Liver (tissue), 9 donors: Measurements from ENCODE around the gene GPR4. TPM values are rescaled to one million over a fixed set of nuclear protein-coding genes. Genes with fewer than 3 reads are reported as not detected.

ENCODE experiments used
- DNase-seq: peaks from one replicate; pipeline ENCODE4 v3.0.0-alpha.2; 2017; ENCODE audit warnings: low spot score
- H3K27ac ChIP-seq, 2 donors: one replicate each; pipeline ENCODE4 v1.7.0; 2013; ENCODE audit warnings: inconsistent platforms in 2 of 2, low read length in 2 of 2, control low read depth in 1 of 2, low read depth in 1 of 2, mild to moderate bottlenecking in 1 of 2
- H3K27me3 ChIP-seq, 4 donors: one replicate each; pipeline versions ENCODE4 v1.6.1 to v1.7.0; 2013; ENCODE audit warnings: low read length in 3 of 4, inconsistent platforms in 1 of 4, mild to moderate bottlenecking in 1 of 4, moderate library complexity in 1 of 4; ENCODE audit not compliant: control insufficient read depth in 4 of 4, insufficient read depth in 4 of 4
- H3K36me3 ChIP-seq, 4 donors: one replicate each; pipeline versions ENCODE4 v1.6.1 to v1.7.0; 2013; ENCODE audit warnings: low read length in 3 of 4, mild to moderate bottlenecking in 3 of 4, low read depth in 1 of 4, moderate library complexity in 1 of 4; ENCODE audit not compliant: control insufficient read depth in 4 of 4, insufficient read depth in 3 of 4
- H3K4me1 ChIP-seq, 4 donors: one replicate each; pipeline versions ENCODE4 v1.6.1 to v1.7.0; 2013; ENCODE audit warnings: low read length in 3 of 4, mild to moderate bottlenecking in 3 of 4, moderate library complexity in 1 of 4; ENCODE audit not compliant: control insufficient read depth in 4 of 4, insufficient read depth in 4 of 4
- H3K4me3 ChIP-seq, 3 donors: one replicate each; pipeline versions ENCODE4 v1.6.1 to v1.7.0; 2013; ENCODE audit warnings: low read length in 3 of 3, control low read depth in 1 of 3, low read depth in 1 of 3, mild to moderate bottlenecking in 1 of 3
- H3K9ac ChIP-seq, 2 donors: one replicate each; pipeline ENCODE4 v1.7.0; 2013; ENCODE audit warnings: low read length in 2 of 2, mild to moderate bottlenecking in 2 of 2, moderate library complexity in 2 of 2, control low read depth in 1 of 2, low read depth in 1 of 2
- H3K9me3 ChIP-seq, 4 donors: one replicate each; pipeline versions ENCODE4 v1.6.1 to v1.7.0; 2013; ENCODE audit warnings: low read length in 3 of 4; ENCODE audit not compliant: control insufficient read depth in 4 of 4
- EGR1 ChIP-seq, 2 donors: IDR thresholded peaks; 2 replicates each; pipeline ENCODE4 v1.6.1; 2016 to 2018; ENCODE audit warnings: antibody characterized with exemption in 2 of 2, low read depth in 2 of 2
- FOXA1 ChIP-seq: IDR thresholded peaks from 2 replicates; pipeline ENCODE4 v1.6.1; 2016; ENCODE audit warnings: antibody characterized with exemption
- FOXA2 ChIP-seq: IDR thresholded peaks from 2 replicates; pipeline ENCODE4 v1.6.1; 2016; ENCODE audit warnings: antibody characterized with exemption
- GABPA ChIP-seq, 2 donors: IDR thresholded peaks in 1 of 2; conservative IDR thresholded peaks in 1 of 2; 2 replicates each; pipeline ENCODE4 v1.6.1; 2016; ENCODE audit warnings: antibody characterized with exemption in 2 of 2, mild to moderate bottlenecking in 1 of 2, moderate library complexity in 1 of 2
- HNF4A ChIP-seq, 2 donors: conservative IDR thresholded peaks; 2 replicates each; pipeline ENCODE4 v1.6.1; 2016; ENCODE audit warnings: antibody characterized with exemption in 2 of 2, mild to moderate bottlenecking in 2 of 2
- JUND ChIP-seq, 2 donors: IDR thresholded peaks; 2 replicates each; pipeline ENCODE4 v1.6.1; 2016; ENCODE audit warnings: antibody characterized with exemption in 2 of 2
- NR2F2 ChIP-seq: IDR thresholded peaks from 2 replicates; pipeline ENCODE4 v1.6.1; 2016; ENCODE audit warnings: antibody characterized with exemption
- RAD21 ChIP-seq, 2 donors: IDR thresholded peaks; 2 replicates each; pipeline ENCODE4 v1.6.1; 2016; ENCODE audit warnings: antibody characterized with exemption in 2 of 2, mild to moderate bottlenecking in 2 of 2
- RXRA ChIP-seq, 2 donors: IDR thresholded peaks; 2 replicates each; pipeline ENCODE4 v1.6.1; 2017 to 2018; ENCODE audit warnings: antibody characterized with exemption in 2 of 2, mild to moderate bottlenecking in 1 of 2
- SP1 ChIP-seq: IDR thresholded peaks from 2 replicates; pipeline ENCODE4 v1.6.1; 2018; ENCODE audit warnings: antibody characterized with exemption, mild to moderate bottlenecking
- TAF1 ChIP-seq: conservative IDR thresholded peaks from 2 replicates; pipeline ENCODE4 v1.6.1; 2016; ENCODE audit warnings: antibody characterized with exemption, mild to moderate bottlenecking
- YY1 ChIP-seq: IDR thresholded peaks from 2 replicates; pipeline ENCODE4 v1.6.1; 2016; ENCODE audit warnings: antibody characterized with exemption, mild to moderate bottlenecking
- WGBS: extraction: QIAGEN DNeasy Blood & Tissue Kit; methylation state at CpG from one replicate; pipeline ENCODE4 v1.1.7; 2013; 5-methylcytosine and 5-hydroxymethylcytosine counted together
- polyA plus RNA-seq, 2 donors: library from polyadenylated mRNA; stranded (reverse) in 1 of 2; unstranded in 1 of 2; fragments of 200-250 nt in 1 of 2; fragments of >200 nt in 1 of 2; fragmentation: Nextera tagmentation in 1 of 2; extraction: Ambion mirVana in 1 of 2; gene quantifications; one replicate each; pipeline versions ENCODE4 v1.2.1 to v1.2.3, GENCODE V29; 2013 to 2015
- total RNA-seq, 2 donors: library from RNA; depleted of rRNA; stranded (reverse); fragments of >200 nt; gene quantifications; one replicate each; pipeline ENCODE4 v1.2.3, GENCODE V29; 2014
- TF ChIP-seq, protein P1 (sequence below): IDR thresholded peaks from 2 replicates; pipeline ENCODE4 v1.6.1; 2016; ENCODE audit warnings: antibody characterized with exemption
- TF ChIP-seq, protein P2 (sequence below): fragments of 150-350 bp; IDR thresholded peaks from 2 replicates; pipeline ENCODE4 v1.5.1; 2017; ENCODE audit warnings: improper control_type of control experiment, low read depth, low read length; ENCODE audit not compliant: missing input control
- TF ChIP-seq, protein P3 (sequence below): IDR thresholded peaks from 2 replicates; pipeline ENCODE4 v1.6.1; 2016; ENCODE audit warnings: antibody characterized with exemption
- TF ChIP-seq, protein P4 (sequence below): IDR thresholded peaks from 2 replicates; pipeline ENCODE4 v1.6.1; 2016; ENCODE audit warnings: antibody characterized with exemption, mild to moderate bottlenecking
- donor health status: healthy.
- donor health status: healthy.
- donor health status: healthy.
- donor health status: healthy.
- donor health status: healthy.

GPR4 gene
- total and polyA plus RNA-seq, 4 donors, result 0.37 to 1.9 (median 0.97) TPM

DNA sequence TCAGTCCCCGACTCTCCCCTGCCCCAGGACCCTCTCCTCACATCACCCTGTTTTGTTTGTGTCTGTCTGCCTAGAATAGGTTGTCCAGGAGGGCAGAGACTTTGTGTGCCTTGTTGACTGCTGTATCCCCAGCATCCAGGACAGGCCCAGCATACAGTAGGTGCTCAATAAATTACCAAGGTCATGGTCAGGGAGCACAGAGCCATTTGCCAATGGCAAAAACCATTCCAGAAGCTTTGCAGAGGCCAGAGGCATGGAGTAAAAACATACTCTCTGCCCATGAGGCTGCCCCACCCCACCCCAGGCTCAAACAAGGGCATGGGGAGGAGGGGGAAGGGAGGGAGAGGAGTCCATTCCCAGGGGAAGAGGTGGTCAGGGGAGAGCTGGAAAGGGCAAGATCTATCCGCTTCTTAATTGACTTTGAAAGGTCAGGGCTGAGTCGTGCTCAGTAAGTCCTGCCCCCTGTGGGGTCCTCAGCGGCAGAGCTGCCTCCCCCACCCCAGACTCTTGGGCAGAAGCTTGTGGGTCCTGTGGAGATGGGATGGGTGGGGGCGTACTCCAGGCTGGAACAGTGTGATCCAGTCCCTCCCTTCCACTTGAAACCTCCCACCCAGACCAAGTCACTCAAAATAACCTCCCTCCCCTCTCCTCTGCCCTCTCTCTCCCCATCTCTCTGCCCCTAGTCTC, 4.4 kb downstream of the GPR4 start (continued):
- TF ChIP-seq FOXA2 (no peak), RXRA (IDR thresholded peaks at IDR 0.05) (no peak), YY1 (no peak), RAD21 (IDR thresholded peaks at IDR 0.05) (no peak), SP1 (no peak), EGR1 (IDR thresholded peaks at IDR 0.05; ENCODE audit: low read depth in 2 of 2) (no peak)

DNA sequence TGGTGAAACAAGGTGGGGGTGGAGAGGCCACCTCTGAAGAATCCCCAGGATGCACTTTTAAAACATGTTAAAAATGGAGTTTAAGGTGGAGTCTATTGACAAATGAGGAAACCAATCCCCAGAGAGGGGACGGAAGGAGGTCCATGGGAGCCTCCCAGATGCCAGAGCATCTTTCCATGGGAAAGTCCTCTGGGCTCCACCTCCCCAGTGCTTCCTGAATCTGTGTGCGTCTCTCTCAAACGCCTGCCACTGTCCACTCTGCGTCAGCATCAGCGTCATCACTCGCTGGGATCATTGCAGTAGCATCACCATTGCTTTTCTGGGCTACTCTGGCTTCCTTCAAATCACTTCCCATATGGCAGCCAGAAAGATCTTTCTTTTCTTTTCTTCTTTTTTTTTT, 6.2 kb downstream of the GPR4 start:
- peaks cover 0 to 7% (median under 1%) of the 10 kb centered on the region in 4 donors for H3K4me1 ChIP-seq
- H3K4me3 ChIP-seq, result no peak overlapping the region
- TF ChIP-seq, protein P1, sequence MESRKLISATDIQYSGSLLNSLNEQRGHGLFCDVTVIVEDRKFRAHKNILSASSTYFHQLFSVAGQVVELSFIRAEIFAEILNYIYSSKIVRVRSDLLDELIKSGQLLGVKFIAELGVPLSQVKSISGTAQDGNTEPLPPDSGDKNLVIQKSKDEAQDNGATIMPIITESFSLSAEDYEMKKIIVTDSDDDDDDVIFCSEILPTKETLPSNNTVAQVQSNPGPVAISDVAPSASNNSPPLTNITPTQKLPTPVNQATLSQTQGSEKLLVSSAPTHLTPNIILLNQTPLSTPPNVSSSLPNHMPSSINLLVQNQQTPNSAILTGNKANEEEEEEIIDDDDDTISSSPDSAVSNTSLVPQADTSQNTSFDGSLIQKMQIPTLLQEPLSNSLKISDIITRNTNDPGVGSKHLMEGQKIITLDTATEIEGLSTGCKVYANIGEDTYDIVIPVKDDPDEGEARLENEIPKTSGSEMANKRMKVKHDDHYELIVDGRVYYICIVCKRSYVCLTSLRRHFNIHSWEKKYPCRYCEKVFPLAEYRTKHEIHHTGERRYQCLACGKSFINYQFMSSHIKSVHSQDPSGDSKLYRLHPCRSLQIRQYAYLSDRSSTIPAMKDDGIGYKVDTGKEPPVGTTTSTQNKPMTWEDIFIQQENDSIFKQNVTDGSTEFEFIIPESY, result no peak
- TF ChIP-seq EGR1 (IDR thresholded peaks at IDR 0.05; ENCODE audit: low read depth in 2 of 2), result no peak
- no peak for TF ChIP-seq FOXA1
- no peak for TF ChIP-seq NR2F2
- TF ChIP-seq, protein P2, sequence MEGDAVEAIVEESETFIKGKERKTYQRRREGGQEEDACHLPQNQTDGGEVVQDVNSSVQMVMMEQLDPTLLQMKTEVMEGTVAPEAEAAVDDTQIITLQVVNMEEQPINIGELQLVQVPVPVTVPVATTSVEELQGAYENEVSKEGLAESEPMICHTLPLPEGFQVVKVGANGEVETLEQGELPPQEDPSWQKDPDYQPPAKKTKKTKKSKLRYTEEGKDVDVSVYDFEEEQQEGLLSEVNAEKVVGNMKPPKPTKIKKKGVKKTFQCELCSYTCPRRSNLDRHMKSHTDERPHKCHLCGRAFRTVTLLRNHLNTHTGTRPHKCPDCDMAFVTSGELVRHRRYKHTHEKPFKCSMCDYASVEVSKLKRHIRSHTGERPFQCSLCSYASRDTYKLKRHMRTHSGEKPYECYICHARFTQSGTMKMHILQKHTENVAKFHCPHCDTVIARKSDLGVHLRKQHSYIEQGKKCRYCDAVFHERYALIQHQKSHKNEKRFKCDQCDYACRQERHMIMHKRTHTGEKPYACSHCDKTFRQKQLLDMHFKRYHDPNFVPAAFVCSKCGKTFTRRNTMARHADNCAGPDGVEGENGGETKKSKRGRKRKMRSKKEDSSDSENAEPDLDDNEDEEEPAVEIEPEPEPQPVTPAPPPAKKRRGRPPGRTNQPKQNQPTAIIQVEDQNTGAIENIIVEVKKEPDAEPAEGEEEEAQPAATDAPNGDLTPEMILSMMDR, result no peak
- TF ChIP-seq RAD21 (IDR thresholded peaks at IDR 0.05), result no peak
- H3K9ac ChIP-seq, result no peak overlapping the region
- no peak for DNase-seq
- H3K27me3 ChIP-seq, result peaks cover 0 to 10% (median 3%) of the 10 kb centered on the region in 4 donors
- H3K27ac ChIP-seq, result no peak overlapping the region
- WGBS, result 58% methylated on average over 6 of the region's 6 CpGs
- H3K36me3 ChIP-seq, result no peaks in the 10 kb centered on the region
- H3K9me3 ChIP-seq, result no peaks in the 10 kb centered on the region

DNA sequence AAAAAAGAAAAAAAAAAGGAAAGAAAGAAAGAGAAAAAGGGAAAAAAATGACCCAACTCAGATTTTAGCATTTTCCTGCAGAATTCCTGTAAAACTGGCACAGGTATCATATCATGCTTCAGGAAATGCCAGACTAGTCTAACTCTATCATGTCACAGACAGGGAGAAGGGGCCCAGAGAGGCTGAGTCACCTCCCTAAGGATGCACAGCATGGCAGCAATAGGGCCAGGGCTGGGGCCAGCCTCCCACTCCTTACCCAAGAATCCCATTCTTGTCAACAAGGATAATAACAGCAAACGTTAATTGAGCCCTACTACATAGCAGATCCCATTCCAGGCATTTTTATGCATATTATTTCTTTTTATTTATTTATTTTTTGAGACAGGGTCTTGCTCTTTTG, 8.5 kb downstream of the GPR4 start:
- TF ChIP-seq EGR1 (IDR thresholded peaks at IDR 0.05; ENCODE audit: low read depth in 2 of 2), result no peak
- TF ChIP-seq NR2F2, result no peak
- no peak for TF ChIP-seq JUND (IDR thresholded peaks at IDR 0.05)
- no peak for TF ChIP-seq HNF4A (conservative IDR thresholded peaks at IDR 0.05)
- TF ChIP-seq RXRA (IDR thresholded peaks at IDR 0.05), result no peak
- TF ChIP-seq, protein P3, sequence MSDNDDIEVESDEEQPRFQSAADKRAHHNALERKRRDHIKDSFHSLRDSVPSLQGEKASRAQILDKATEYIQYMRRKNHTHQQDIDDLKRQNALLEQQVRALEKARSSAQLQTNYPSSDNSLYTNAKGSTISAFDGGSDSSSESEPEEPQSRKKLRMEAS, result no peak
- TF ChIP-seq, protein P2, result no peak
- no peak for TF ChIP-seq GABPA (IDR thresholded peaks at IDR 0.05 in 1 of 2, conservative IDR thresholded peaks at IDR 0.05 in 1 of 2)
- TF ChIP-seq FOXA2, result no peak
- TF ChIP-seq, protein P4, sequence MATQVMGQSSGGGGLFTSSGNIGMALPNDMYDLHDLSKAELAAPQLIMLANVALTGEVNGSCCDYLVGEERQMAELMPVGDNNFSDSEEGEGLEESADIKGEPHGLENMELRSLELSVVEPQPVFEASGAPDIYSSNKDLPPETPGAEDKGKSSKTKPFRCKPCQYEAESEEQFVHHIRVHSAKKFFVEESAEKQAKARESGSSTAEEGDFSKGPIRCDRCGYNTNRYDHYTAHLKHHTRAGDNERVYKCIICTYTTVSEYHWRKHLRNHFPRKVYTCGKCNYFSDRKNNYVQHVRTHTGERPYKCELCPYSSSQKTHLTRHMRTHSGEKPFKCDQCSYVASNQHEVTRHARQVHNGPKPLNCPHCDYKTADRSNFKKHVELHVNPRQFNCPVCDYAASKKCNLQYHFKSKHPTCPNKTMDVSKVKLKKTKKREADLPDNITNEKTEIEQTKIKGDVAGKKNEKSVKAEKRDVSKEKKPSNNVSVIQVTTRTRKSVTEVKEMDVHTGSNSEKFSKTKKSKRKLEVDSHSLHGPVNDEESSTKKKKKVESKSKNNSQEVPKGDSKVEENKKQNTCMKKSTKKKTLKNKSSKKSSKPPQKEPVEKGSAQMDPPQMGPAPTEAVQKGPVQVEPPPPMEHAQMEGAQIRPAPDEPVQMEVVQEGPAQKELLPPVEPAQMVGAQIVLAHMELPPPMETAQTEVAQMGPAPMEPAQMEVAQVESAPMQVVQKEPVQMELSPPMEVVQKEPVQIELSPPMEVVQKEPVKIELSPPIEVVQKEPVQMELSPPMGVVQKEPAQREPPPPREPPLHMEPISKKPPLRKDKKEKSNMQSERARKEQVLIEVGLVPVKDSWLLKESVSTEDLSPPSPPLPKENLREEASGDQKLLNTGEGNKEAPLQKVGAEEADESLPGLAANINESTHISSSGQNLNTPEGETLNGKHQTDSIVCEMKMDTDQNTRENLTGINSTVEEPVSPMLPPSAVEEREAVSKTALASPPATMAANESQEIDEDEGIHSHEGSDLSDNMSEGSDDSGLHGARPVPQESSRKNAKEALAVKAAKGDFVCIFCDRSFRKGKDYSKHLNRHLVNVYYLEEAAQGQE, result no peak
- TF ChIP-seq YY1, result no peak
- TF ChIP-seq RAD21 (IDR thresholded peaks at IDR 0.05), result no peak
- TF ChIP-seq, protein P1, result no peak
- no peak for TF ChIP-seq SP1
- no peak for TF ChIP-seq TAF1
- TF ChIP-seq FOXA1, result no peak
- Histone ChIP-seq H3K4me1 (peaks cover 0 to 2% (median 0%) of the 10 kb centered on the region in 4 donors), H3K4me3 (no peak overlapping the region), H3K36me3 (no peaks in the 10 kb centered on the region), H3K27ac (no peak overlapping the region), H3K9me3 (no peaks in the 10 kb centered on the region), H3K27me3 (peaks cover 0 to 5% (median 0%) of the 10 kb centered on the region in 4 donors), H3K9ac (no peak overlapping the region)
- DNase-seq, result no peak
- WGBS, result 7% methylated on average over 1 of the region's 1 CpG
